Measurements from ENCODE around the gene PARVB. TPM values are rescaled to one million over a fixed set of nuclear protein-coding genes. Genes with fewer than 3 reads are reported as not detected.

Gene PARVB
- total and polyA plus RNA-seq, 2 of the 8 experiments (the other 6 are each of a cell fraction or from before 2014, with no cell fraction given): 14.5 to 18.6 TPM

GRCh38 chr22:44157916-44158618 lies 134.0 kb downstream of the PARVB start:
- no peak overlapping the region for H3K4me3 ChIP-seq (ENCODE audit: extremely low read depth in 1 of 4, insufficient read depth in 2 of 4, low read depth in 3 of 4, low read length in 4 of 4)
- CTCF ChIA-PET (ENCODE audit: partially characterized antibody): interaction anchor here (0.7 to 2.4 kb wide), 6 partner anchors 10 to 1001 kb away, joined by 3 to 8 read pairs (median 4); no protein-coding TSS in a partner anchor
- H2BK20ac ChIP-seq (ENCODE audit: low read length): peak overlapping the region; percentile 90
- POLR2A ChIA-PET (ENCODE audit: partially characterized antibody): interaction anchor here (1.4 to 2.4 kb wide), 3 partner anchors 10 to 22 kb away, joined by 4 to 21 read pairs (median 4); no protein-coding TSS in a partner anchor
- H3K4me2 ChIP-seq (ENCODE audit: insufficient read depth in 1 of 2, low read depth in 2 of 2, low read length in 2 of 2): peak overlapping the region in 1 of 2 experiments; percentile 29; a peak in 1 of 4 replicates
- WGBS, 2 experiments (ENCODE audit: extremely low coverage in 1 of 2, insufficient coverage in 1 of 2, insufficient read length in 1 of 2, insufficient replicate concordance in 2 of 2, low coverage in 1 of 2, low lambda C conversion rate in 2 of 2, missing lambda C conversion rate in 1 of 2): 71% methylated on average over 13 of the region's 13 CpGs; no CpG with 5 or more reads in 1 of the 2 experiments
- H4K91ac ChIP-seq (replicated peaks; ENCODE audit: insufficient read length, low read length): peak overlapping the region; percentile 89
- no peaks in the 10 kb centered on the region for H4K20me1 ChIP-seq (replicated peaks in 1 of 2; ENCODE audit: control insufficient read depth in 1 of 2, insufficient read depth in 2 of 2, low read length in 2 of 2)
- H3K56ac ChIP-seq (replicated peaks; ENCODE audit: insufficient read length, low read depth, low read length): no peak overlapping the region
- H3K4me1 ChIP-seq (replicated peaks in 1 of 4; ENCODE audit: control insufficient read depth in 3 of 4, insufficient read depth in 4 of 4, low read length in 3 of 4): peaks cover 4 to 21% (median 12%) of the 10 kb centered on the region in 4 experiments; a peak in 6 of 7 replicates
- H3K14ac ChIP-seq (ENCODE audit: insufficient read length): no peak overlapping the region
- H4K8ac ChIP-seq (ENCODE audit: extremely low read depth, insufficient read depth, low read length): no peak overlapping the region
- peak overlapping the region; percentile 78; the same call in 1 of the 2 replicates for H2BK5ac ChIP-seq (ENCODE audit: low read depth, low read length)
- no peak overlapping the region; the same call in 1 of the 2 replicates for H3K18ac ChIP-seq (ENCODE audit: extremely low read depth, low read length)
- no peaks in the 10 kb centered on the region; the same call in 1 of the 2 replicates for H3K79me1 ChIP-seq (ENCODE audit: low read depth, low read length)
- DNase-seq (ENCODE audit: low read depth in 1 of 2, low spot score in 2 of 2) (no peak), FAIRE-seq (peak; percentile 36)
- no peaks in the 10 kb centered on the region for H3K9me3 ChIP-seq (ENCODE audit: insufficient read depth in 2 of 2, low read depth in 1 of 2, low read length in 1 of 2)
- no peaks in the 10 kb centered on the region for H3K27me3 ChIP-seq (replicated peaks in 1 of 4; ENCODE audit: control insufficient read depth in 3 of 4, extremely low read depth in 1 of 4, insufficient read depth in 3 of 4, low read length in 3 of 4)
- H4K5ac ChIP-seq (ENCODE audit: insufficient read length, low read depth, low read length): no peak overlapping the region
- no peak overlapping the region for H3K9ac ChIP-seq (replicated peaks in 1 of 4; ENCODE audit: extremely low read depth in 1 of 4, low read depth in 3 of 4, low read length in 3 of 4)
- H2BK15ac ChIP-seq (ENCODE audit: low read length): no peak overlapping the region
- H3K23ac ChIP-seq (ENCODE audit: insufficient read length): no peak overlapping the region
- peak overlapping the region; percentile 75; the same call in 1 of the 2 replicates for H2AK5ac ChIP-seq (ENCODE audit: low read depth, low read length)
- no peak for TF ChIP-seq ATF3 (IDR thresholded peaks at IDR 0.05; ENCODE audit: insufficient read depth, low read depth, low read length)
- peak in 1 of 2 experiments; percentile 67; a peak in 1 of 4 replicates for TF ChIP-seq HDAC2 (IDR thresholded peaks at IDR 0.05; ENCODE audit: borderline replicate concordance in 1 of 2, low read depth in 2 of 2, low read length in 2 of 2)
- no peak for TF ChIP-seq EP300 (IDR thresholded peaks at IDR 0.05; ENCODE audit: borderline replicate concordance in 1 of 2, low read depth in 2 of 2, low read length in 2 of 2)
- no peak for TF ChIP-seq CHD2 (IDR thresholded peaks at IDR 0.05; ENCODE audit: low read length)
- TF ChIP-seq RBBP5 (IDR thresholded peaks at IDR 0.05; ENCODE audit: borderline replicate concordance, low read depth, low read length): no peak
- no peak overlapping the region for H2AFZ ChIP-seq (ENCODE audit: low read length)
- peak overlapping the region; percentile 6 for H2BK120ac ChIP-seq (replicated peaks; ENCODE audit: low read depth, low read length)
- peak overlapping the region; percentile 80; the same call in 1 of the 2 replicates for H2BK12ac ChIP-seq (ENCODE audit: low read depth, low read length)
- H3K4ac ChIP-seq (replicated peaks; ENCODE audit: insufficient read length, low read depth, low read length): no peak overlapping the region
- H3K23me2 ChIP-seq (ENCODE audit: low read depth, low read length): peaks cover 8% of the 10 kb centered on the region; the same call in 1 of the 2 replicates
- H3K36me3 ChIP-seq (ENCODE audit: control insufficient read depth in 2 of 4, insufficient read depth in 4 of 4, low read length in 3 of 4): no peaks in the 10 kb centered on the region; a peak in 1 of 8 replicates
- no peaks in the 10 kb centered on the region for H3K79me2 ChIP-seq (ENCODE audit: control insufficient read depth in 1 of 2, insufficient read depth in 2 of 2, low read length in 2 of 2)
- no peak overlapping the region; the same call in 1 of the 2 replicates for H3K27ac ChIP-seq (ENCODE audit: low read depth, low read length)
